HEK293 (cell line): Measurements from ENCODE around the gene ZNF668.

Experiments
- CTCF ChIA-PET: fragments of 350-600 bp; formaldehyde crosslinking; extraction: SDS; loops from one replicate; lab custom pipeline; 2021; ENCODE audit warnings: antibody characterized with exemption; lab: Yijun Ruan, JAX
- POLR2A ChIA-PET: fragments of 300-600 bp; formaldehyde crosslinking; extraction: SDS; loops from one replicate; lab custom pipeline; 2020; ENCODE audit warnings: antibody characterized with exemption, inconsistent platforms; lab: Yijun Ruan, JAX
- H3K27ac ChIP-seq: fragments of 200-500 bp; sonication (Bioruptor generic); 2 replicates; pipeline ENCODE4 v1.5.1; 2014; ENCODE audit warnings: low read depth, low read length, control low read depth, inconsistent platforms; ENCODE audit errors: extremely low read depth
- H3K36me3 ChIP-seq, 2 experiments: fragments of 200-500 bp in 1 of 2; sonication (Bioruptor generic) in 1 of 2; 1 replicate in 1 of 2; 2 replicates in 1 of 2; pipeline ENCODE4 v1.5.1; 2014 to 2017; ENCODE audit warnings: inconsistent platforms in 2 of 2, low read length in 2 of 2; ENCODE audit not compliant: control insufficient read depth in 2 of 2, insufficient read depth in 1 of 2
- H3K4me1 ChIP-seq: fragments of 200-500 bp; sonication (Bioruptor generic); 2 replicates; pipeline ENCODE4 v1.5.1; 2014; ENCODE audit warnings: mild to moderate bottlenecking, low read length, inconsistent platforms; ENCODE audit not compliant: control insufficient read depth, insufficient read depth
- H3K4me3 ChIP-seq: 2 replicates; pipeline ENCODE4 v1.5.1; 2011; ENCODE audit warnings: low read depth, mild to moderate bottlenecking, control low read depth, low read length, moderate library complexity
- H3K9me3 ChIP-seq: fragments of 200-500 bp; sonication (Bioruptor generic); 2 replicates; pipeline ENCODE4 v1.5.1; 2014; ENCODE audit warnings: low read depth, low read length, inconsistent platforms; ENCODE audit not compliant: control insufficient read depth, insufficient read depth
- ATF2 ChIP-seq: fragments of 450-650 bp; formaldehyde crosslinking; IDR thresholded peaks from 2 replicates; pipeline ENCODE4 v1.5.1; 2016; ENCODE audit warnings: missing biosample characterization, missing genetic modification characterization, low read depth
- ELK4 ChIP-seq: IDR thresholded peaks from 2 replicates; pipeline ENCODE4 v1.6.1; 2011; ENCODE audit warnings: mild to moderate bottlenecking, low read depth, low read length, borderline replicate concordance
- HOXA7 ChIP-seq: sonication (generic); formaldehyde crosslinking; IDR thresholded peaks from 2 replicates; pipeline ENCODE4 v1.8.1; 2022; ENCODE audit warnings: missing genetic modification reagents, borderline replicate concordance
- KLF9 ChIP-seq: fragments of 450-650 bp; formaldehyde crosslinking; IDR thresholded peaks from 2 replicates; pipeline ENCODE4 v1.5.1; 2016; ENCODE audit warnings: missing biosample characterization, missing genetic modification characterization, low read depth
- TSHZ1 ChIP-seq: fragments of 450-650 bp; formaldehyde crosslinking; IDR thresholded peaks from 2 replicates; pipeline ENCODE4 v1.5.1; 2016; ENCODE audit warnings: missing biosample characterization, missing genetic modification characterization, borderline replicate concordance
- ZBTB11 ChIP-seq: fragments of 450-650 bp; formaldehyde crosslinking; conservative IDR thresholded peaks from 2 replicates; pipeline ENCODE4 v1.5.1; 2016; ENCODE audit warnings: low read depth, missing biosample characterization, missing genetic modification characterization
- ZFP69B ChIP-seq: fragments of 450-650 bp; formaldehyde crosslinking; IDR thresholded peaks from 2 replicates; pipeline ENCODE4 v1.5.1; 2016; ENCODE audit warnings: missing biosample characterization, missing genetic modification characterization
- ZNF2 ChIP-seq: fragments of 450-650 bp; formaldehyde crosslinking; IDR thresholded peaks from 2 replicates; pipeline ENCODE4 v1.5.1; 2016; ENCODE audit warnings: missing biosample characterization, missing genetic modification characterization
- ZNF449 ChIP-seq: fragments of 450-650 bp; formaldehyde crosslinking; IDR thresholded peaks from 2 replicates; pipeline ENCODE4 v1.5.1; 2017; ENCODE audit warnings: missing biosample characterization, mild to moderate bottlenecking, missing genetic modification characterization, moderate library complexity
- ZNF473 ChIP-seq: fragments of 450-650 bp; formaldehyde crosslinking; IDR thresholded peaks from 2 replicates; pipeline ENCODE4 v1.5.1; 2017; ENCODE audit warnings: missing biosample characterization, missing genetic modification characterization
- ZNF518A ChIP-seq: fragments of 450-650 bp; formaldehyde crosslinking; conservative IDR thresholded peaks from 2 replicates; pipeline ENCODE4 v1.5.1; 2016; ENCODE audit warnings: low read depth, missing biosample characterization, missing genetic modification characterization
- ZNF529 ChIP-seq: fragments of 450-650 bp; formaldehyde crosslinking; IDR thresholded peaks from 2 replicates; pipeline ENCODE4 v1.5.1; 2017; ENCODE audit warnings: missing genetic modification characterization, missing biosample characterization; ENCODE audit not compliant: insufficient replicate concordance
- ZNF530 ChIP-seq: fragments of 450-650 bp; formaldehyde crosslinking; IDR thresholded peaks from 2 replicates; pipeline ENCODE4 v1.5.1; 2016; ENCODE audit warnings: low read depth, missing biosample characterization, missing genetic modification characterization
- ZNF561 ChIP-seq: fragments of 450-650 bp; IDR thresholded peaks from 2 replicates; pipeline ENCODE4 v1.5.1; 2018; ENCODE audit warnings: missing biosample characterization, missing genetic modification characterization, borderline replicate concordance
- ZNF776 ChIP-seq: fragments of 450-650 bp; formaldehyde crosslinking; IDR thresholded peaks from 2 replicates; pipeline ENCODE4 v1.5.0; 2017; ENCODE audit warnings: missing biosample characterization, missing genetic modification characterization, borderline replicate concordance
- ZSCAN30 ChIP-seq: fragments of 450-650 bp; IDR thresholded peaks from 2 replicates; pipeline ENCODE4 v1.5.1; 2018; ENCODE audit warnings: missing biosample characterization, mild to moderate bottlenecking, missing genetic modification characterization, moderate library complexity

ZNF668 gene

GRCh38 chr16:31032736-31033708 is 41.0 kb downstream of the ZNF668 start, which contains the start of gene STX4:
TSS of gene STX4 (plus strand) at chr16:31033558. CDS start at chr16:31033806, 248 bp downstream.
- Histone ChIP-seq H3K4me1 (no peaks in the 10 kb centered on the region), H3K36me3 (peaks cover 0 to 19% of the 10 kb centered on the region in 2 experiments; a peak in 1 of 3 replicates), H3K27ac (peak within 1 kb of the TSS; percentile 58; the same call in 1 of the 2 replicates), H3K4me3 (peak within 1 kb of the TSS; percentile 86), H3K9me3 (no peaks in the 10 kb centered on the region)
- ChIA-PET CTCF (interaction anchor here (0.6 to 2.3 kb wide), 3 partner anchors 9 to 61 kb away, joined by 3 to 6 read pairs (median 4); no protein-coding TSS in a partner anchor), POLR2A (interaction anchor here (0.6 to 2.6 kb wide), 9 partner anchors 36 to 1229 kb away, joined by 3 to 18 read pairs (median 4); partner anchors contain the start of genes KAT8, MAZ, ZNF646 and ZNF668)
- peak; percentile 74; the same call in 1 of the 2 replicates for TF ChIP-seq TSHZ1 (tag by site-specific recombination)
- TF ChIP-seq ZFP69B (tag by site-specific recombination): peak; percentile 89
- TF ChIP-seq ZNF473 (tag by site-specific recombination): no peak
- no peak for TF ChIP-seq HOXA7 (CRISPR knock-in tag)
- peak; percentile 95 for TF ChIP-seq ZNF2
- TF ChIP-seq ELK4: peak; percentile 79; the same call in 1 of the 2 replicates
- peak; percentile 98 for TF ChIP-seq ZBTB11 (tag by site-specific recombination)
- TF ChIP-seq ZSCAN30 (tag by site-specific recombination): peak; percentile 88
- TF ChIP-seq ZNF561 (tag by site-specific recombination): peak; percentile 97
- peak; percentile 89 for TF ChIP-seq ZNF518A (tag by site-specific recombination)
- TF ChIP-seq ZNF530 (tag by site-specific recombination): no peak
- 0 out of 2 replicates have a peak, but pooled peaks have one; percentile 23 for TF ChIP-seq ZNF449 (tag by site-specific recombination)
- no peak for TF ChIP-seq ZNF776 (tag by site-specific recombination)
- no peak for TF ChIP-seq ZNF529
- TF ChIP-seq ATF2: peak; percentile 98
- TF ChIP-seq KLF9 (tag by site-specific recombination): peak; percentile 58; the same call in 1 of the 2 replicates
